Gastrocnemius medialis (tissue), 4 donors: Measurements from ENCODE around the gene ADARB2. TPM values are rescaled to one million over a fixed set of nuclear protein-coding genes. Genes with fewer than 3 reads are reported as not detected.

Experiments used
- ATAC-seq, 2 donors: fragments of 150-250 bp; one replicate each; pipeline ENCODE4 v1.9.1; 2016
- DNase-seq, 2 donors: peaks; one replicate each; pipeline ENCODE4 v3.0.0-alpha.2; 2019
- H3K27ac ChIP-seq, 4 donors: fragments of 200-600 bp; sonication (generic); 1 replicate in 1 of 4; 2 replicates in 3 of 4; pipeline ENCODE4 v1.5.1; 2016 to 2018; ENCODE audit warnings: mild to moderate bottlenecking in 2 of 4, moderate library complexity in 1 of 4
- H3K27me3 ChIP-seq, 3 donors: fragments of 200-600 bp; sonication (generic) in 2 of 3; 1 replicate in 1 of 3; 2 replicates in 2 of 3; pipeline versions ENCODE4 v1.5.1 to v1.6.0; 2016 to 2019; ENCODE audit warnings: mild to moderate bottlenecking in 1 of 3, moderate library complexity in 1 of 3
- H3K36me3 ChIP-seq, 2 donors: fragments of 200-600 bp; sonication (generic) in 1 of 2; one replicate each; pipeline ENCODE4 v1.5.1; 2017 to 2018
- H3K4me1 ChIP-seq, 2 donors: fragments of 200-600 bp; sonication (generic) in 1 of 2; one replicate each; pipeline ENCODE4 v1.5.1; 2016 to 2017; ENCODE audit warnings: mild to moderate bottlenecking in 2 of 2
- H3K4me3 ChIP-seq, 4 donors: fragments of 200-600 bp; sonication (generic) in 3 of 4; 1 replicate in 1 of 4; 2 replicates in 3 of 4; pipeline ENCODE4 v1.5.1; 2016 to 2019; ENCODE audit warnings: mild to moderate bottlenecking in 2 of 4
- H3K9me3 ChIP-seq, 3 donors: fragments of 200-600 bp; sonication (generic) in 2 of 3; 1 replicate in 1 of 3; 2 replicates in 2 of 3; pipeline ENCODE4 v1.5.1; 2016 to 2019
- CTCF ChIP-seq, 5 experiments: fragments of 450-650 bp in 3 of 5; fragments of 200-600 bp in 2 of 5; sonication (generic) in 2 of 5; IDR thresholded peaks in 4 of 5; conservative IDR thresholded peaks in 1 of 5; 1 replicate in 4 of 5; 2 replicates in 1 of 5; pipeline ENCODE4 v1.5.1; 2016 to 2019; ENCODE audit warnings: antibody characterized with exemption in 5 of 5, mild to moderate bottlenecking in 3 of 5, moderate library complexity in 3 of 5
- POLR2A ChIP-seq, 2 donors: fragments of 450-650 bp; IDR thresholded peaks; one replicate each; pipeline ENCODE4 v1.6.1; 2017; ENCODE audit warnings: antibody characterized with exemption in 2 of 2, mild to moderate bottlenecking in 2 of 2, moderate library complexity in 2 of 2
- in situ Hi-C, 4 donors: fragments of 200-750 bp; cut with MboI; loops; one replicate each; pipeline versions ENCODE4 v1.15.0 to v1.8.0; 2017; ENCODE audit warnings: low sequenced_read_pairs in 4 of 4
- intact Hi-C: fragments of 100-400 bp; cut with DNase I; formaldehyde crosslinking; loops from one replicate; pipeline ENCODE4 v1.15.1; 2023; ENCODE audit warnings: low total_unique reads
- total RNA-seq, 4 donors: library from RNA; depleted of rRNA; stranded (reverse); fragments of >200 nt; gene quantifications; one replicate each; pipeline versions ENCODE4 v1.1.0 to v1.2.3, GENCODE V29; 2016

Gene ADARB2
- total RNA-seq, 4 donors from 2014 or later = 0.07 to 0.87 (median 0.10) TPM

- no peak overlapping the region for H3K27ac ChIP-seq
- no peaks in the 10 kb centered on the region for H3K36me3 ChIP-seq
- no peak overlapping the region for H3K4me3 ChIP-seq
- DNase-seq = no peak
- intact Hi-C loops (no loop called here), in situ Hi-C loops (no loop called here)
- no peak for ATAC-seq
- H3K27me3 ChIP-seq = no peaks in the 10 kb centered on the region
- no peaks in the 10 kb centered on the region for H3K9me3 ChIP-seq
- TF ChIP-seq POLR2A (IDR thresholded peaks at IDR 0.05) (no peak), CTCF (IDR thresholded peaks at IDR 0.05 in 4 of 5, conservative IDR thresholded peaks at IDR 0.05 in 1 of 5) (no peak)
- H3K4me1 ChIP-seq = no peaks in the 10 kb centered on the region
These were observed 142.1 kb downstream of the ADARB2 start for GRCh38 chr10:1595242-1595600.

GRCh38 chr10:1594372-1595241, 142.7 kb downstream of the ADARB2 start:
- ATAC-seq = no peak
- intact Hi-C loops = no loop called here
- DNase-seq = no peak

GRCh38 chr10:1591742-1592141, 145.6 kb downstream of the ADARB2 start:
- H3K9me3 ChIP-seq = no peaks in the 10 kb centered on the region
- H3K27me3 ChIP-seq = no peaks in the 10 kb centered on the region
- no peaks in the 10 kb centered on the region for H3K4me1 ChIP-seq
- DNase-seq = no peak
- H3K4me3 ChIP-seq = no peak overlapping the region
- no peak overlapping the region for H3K27ac ChIP-seq
- intact Hi-C loops (no loop called here), in situ Hi-C loops (no loop called here)
- TF ChIP-seq POLR2A (IDR thresholded peaks at IDR 0.05) (no peak), CTCF (IDR thresholded peaks at IDR 0.05 in 4 of 5, conservative IDR thresholded peaks at IDR 0.05 in 1 of 5) (no peak)
- ATAC-seq = no peak
- H3K36me3 ChIP-seq = no peaks in the 10 kb centered on the region

More at GRCh38 chr10:1594372-1595241, 142.7 kb downstream of the ADARB2 start:
- Histone ChIP-seq H3K27ac (no peak overlapping the region), H3K36me3 (no peaks in the 10 kb centered on the region), H3K9me3 (no peaks in the 10 kb centered on the region), H3K4me3 (no peak overlapping the region), H3K27me3 (no peaks in the 10 kb centered on the region), H3K4me1 (no peaks in the 10 kb centered on the region)
- in situ Hi-C loops = no loop called here
- no peak for TF ChIP-seq POLR2A (IDR thresholded peaks at IDR 0.05)
- TF ChIP-seq CTCF (IDR thresholded peaks at IDR 0.05 in 4 of 5, conservative IDR thresholded peaks at IDR 0.05 in 1 of 5) = no peak

- H3K4me3 ChIP-seq = no peak overlapping the region
- no peak for ATAC-seq
- no peaks in the 10 kb centered on the region for H3K4me1 ChIP-seq
- no peaks in the 10 kb centered on the region for H3K9me3 ChIP-seq
- TF ChIP-seq CTCF (IDR thresholded peaks at IDR 0.05 in 4 of 5, conservative IDR thresholded peaks at IDR 0.05 in 1 of 5) (no peak), POLR2A (IDR thresholded peaks at IDR 0.05) (no peak)
- no peak overlapping the region for H3K27ac ChIP-seq
- no peaks in the 10 kb centered on the region for H3K27me3 ChIP-seq
- in situ Hi-C loops (no loop called here), intact Hi-C loops (no loop called here)
- no peak for DNase-seq
- no peaks in the 10 kb centered on the region for H3K36me3 ChIP-seq
These were observed 146.3 kb downstream of the ADARB2 start for GRCh38 chr10:1591045-1591444.
